ENCODE results near the gene TTI1. TPM values are rescaled to one million over a fixed set of nuclear protein-coding genes. Genes with fewer than 3 reads are reported as not detected.

The TTI1 gene
- total and polyA plus RNA-seq, 9 of the 15 experiments (the other 6 are each of a cell fraction or from before 2014, with no cell fraction given): 9.8 to 55.1 (median 39.4) TPM

DNA sequence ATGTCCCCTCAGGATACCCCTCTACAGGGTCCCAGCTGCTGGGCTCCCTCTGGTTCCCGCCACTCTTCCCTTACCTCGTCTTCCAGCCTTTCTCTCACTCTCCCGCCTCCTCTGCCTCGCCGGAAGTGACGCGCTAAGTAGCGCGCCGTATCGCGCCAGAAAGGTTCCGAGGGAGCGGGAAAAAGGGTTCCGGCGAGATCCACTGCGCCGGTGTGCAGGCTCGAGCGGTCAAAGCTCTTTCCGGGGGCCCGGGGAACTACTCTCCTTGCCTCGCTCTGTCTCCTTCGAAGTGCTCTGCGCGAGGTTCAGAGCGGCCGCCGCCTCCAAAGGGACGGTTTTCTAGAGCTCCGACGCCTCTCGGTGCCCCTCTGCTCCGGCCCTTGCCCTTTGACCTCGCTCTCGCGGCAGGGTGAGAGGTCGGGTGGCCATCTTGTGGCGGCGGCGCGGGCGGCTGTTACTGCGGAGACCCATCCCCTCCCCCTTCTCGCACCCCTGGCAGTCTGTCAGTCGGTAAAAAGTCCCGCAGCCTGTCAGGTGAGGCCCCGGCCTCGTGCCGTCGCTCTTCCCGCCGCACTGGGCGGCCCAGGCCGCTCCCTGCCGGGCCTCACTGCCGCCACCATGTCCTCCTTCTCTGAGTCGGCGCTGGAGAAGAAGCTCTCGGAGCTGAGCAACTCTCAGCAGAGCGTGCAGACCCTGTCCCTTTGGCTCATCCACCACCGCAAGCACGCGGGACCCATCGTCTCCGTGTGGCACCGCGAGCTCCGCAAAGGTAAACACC lies at the start of gene TTI1, which contains the start of gene RPRD1B (continued):
- TF ChIP-seq CHD2 (IDR thresholded peaks at IDR 0.05; ENCODE audit: low read depth, low read length): peak; percentile 51
- TF ChIP-seq ELF1 (tag; IDR thresholded peaks at IDR 0.05): 0 out of 2 replicates have a peak, but pooled peaks have one; percentile 41
- TF ChIP-seq, protein P1, sequence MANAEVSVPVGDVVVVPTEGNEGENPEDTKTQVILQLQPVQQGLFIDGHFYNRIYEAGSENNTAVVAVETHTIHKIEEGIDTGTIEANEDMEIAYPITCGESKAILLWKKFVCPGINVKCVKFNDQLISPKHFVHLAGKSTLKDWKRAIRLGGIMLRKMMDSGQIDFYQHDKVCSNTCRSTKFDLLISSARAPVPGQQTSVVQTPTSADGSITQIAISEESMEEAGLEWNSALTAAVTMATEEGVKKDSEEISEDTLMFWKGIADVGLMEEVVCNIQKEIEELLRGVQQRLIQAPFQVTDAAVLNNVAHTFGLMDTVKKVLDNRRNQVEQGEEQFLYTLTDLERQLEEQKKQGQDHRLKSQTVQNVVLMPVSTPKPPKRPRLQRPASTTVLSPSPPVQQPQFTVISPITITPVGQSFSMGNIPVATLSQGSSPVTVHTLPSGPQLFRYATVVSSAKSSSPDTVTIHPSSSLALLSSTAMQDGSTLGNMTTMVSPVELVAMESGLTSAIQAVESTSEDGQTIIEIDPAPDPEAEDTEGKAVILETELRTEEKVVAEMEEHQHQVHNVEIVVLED (CRISPR knock-in tag; IDR thresholded peaks at IDR 0.05): peak; percentile 17; the same call in 1 of the 2 replicates
- 0 out of 2 replicates have a peak, but pooled peaks have one; percentile 54 for TF ChIP-seq ZNF175 (CRISPR knock-in tag; IDR thresholded peaks at IDR 0.05; ENCODE audit: low read depth)
- TF ChIP-seq, protein P2, sequence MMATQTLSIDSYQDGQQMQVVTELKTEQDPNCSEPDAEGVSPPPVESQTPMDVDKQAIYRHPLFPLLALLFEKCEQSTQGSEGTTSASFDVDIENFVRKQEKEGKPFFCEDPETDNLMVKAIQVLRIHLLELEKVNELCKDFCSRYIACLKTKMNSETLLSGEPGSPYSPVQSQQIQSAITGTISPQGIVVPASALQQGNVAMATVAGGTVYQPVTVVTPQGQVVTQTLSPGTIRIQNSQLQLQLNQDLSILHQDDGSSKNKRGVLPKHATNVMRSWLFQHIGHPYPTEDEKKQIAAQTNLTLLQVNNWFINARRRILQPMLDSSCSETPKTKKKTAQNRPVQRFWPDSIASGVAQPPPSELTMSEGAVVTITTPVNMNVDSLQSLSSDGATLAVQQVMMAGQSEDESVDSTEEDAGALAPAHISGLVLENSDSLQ (IDR thresholded peaks at IDR 0.05): peak; percentile 33; the same call in 1 of the 2 replicates
- TF ChIP-seq, protein P3, sequence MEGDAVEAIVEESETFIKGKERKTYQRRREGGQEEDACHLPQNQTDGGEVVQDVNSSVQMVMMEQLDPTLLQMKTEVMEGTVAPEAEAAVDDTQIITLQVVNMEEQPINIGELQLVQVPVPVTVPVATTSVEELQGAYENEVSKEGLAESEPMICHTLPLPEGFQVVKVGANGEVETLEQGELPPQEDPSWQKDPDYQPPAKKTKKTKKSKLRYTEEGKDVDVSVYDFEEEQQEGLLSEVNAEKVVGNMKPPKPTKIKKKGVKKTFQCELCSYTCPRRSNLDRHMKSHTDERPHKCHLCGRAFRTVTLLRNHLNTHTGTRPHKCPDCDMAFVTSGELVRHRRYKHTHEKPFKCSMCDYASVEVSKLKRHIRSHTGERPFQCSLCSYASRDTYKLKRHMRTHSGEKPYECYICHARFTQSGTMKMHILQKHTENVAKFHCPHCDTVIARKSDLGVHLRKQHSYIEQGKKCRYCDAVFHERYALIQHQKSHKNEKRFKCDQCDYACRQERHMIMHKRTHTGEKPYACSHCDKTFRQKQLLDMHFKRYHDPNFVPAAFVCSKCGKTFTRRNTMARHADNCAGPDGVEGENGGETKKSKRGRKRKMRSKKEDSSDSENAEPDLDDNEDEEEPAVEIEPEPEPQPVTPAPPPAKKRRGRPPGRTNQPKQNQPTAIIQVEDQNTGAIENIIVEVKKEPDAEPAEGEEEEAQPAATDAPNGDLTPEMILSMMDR (IDR thresholded peaks at IDR 0.05 in 2 of 3, conservative IDR thresholded peaks at IDR 0.05 in 1 of 3; ENCODE audit: insufficient read depth in 2 of 3, low read depth in 1 of 3, low read length in 3 of 3): 0 out of 6 replicates have a peak, but pooled peaks of 1 of the 3 experiments have one; percentile 5
- no peak for TF ChIP-seq KDM4B (IDR thresholded peaks at IDR 0.05; ENCODE audit: borderline replicate concordance in 2 of 2, low read depth in 1 of 2)
- TF ChIP-seq TAF7 (tag; IDR thresholded peaks at IDR 0.05): peak; percentile 71
- TF ChIP-seq TOE1 (IDR thresholded peaks at IDR 0.05; ENCODE audit: borderline replicate concordance): peak; percentile 81; the same call in 1 of the 2 replicates
- no peak for TF ChIP-seq TOE1 (CRISPR knock-in tag; IDR thresholded peaks at IDR 0.05; ENCODE audit: borderline replicate concordance, low read depth)
- TF ChIP-seq ZNF197 (CRISPR knock-in tag; IDR thresholded peaks at IDR 0.05; ENCODE audit: low read depth): no peak
- peak; percentile 89 for TF ChIP-seq POLR2A (conservative IDR thresholded peaks at IDR 0.05)
- TF ChIP-seq, protein P4, sequence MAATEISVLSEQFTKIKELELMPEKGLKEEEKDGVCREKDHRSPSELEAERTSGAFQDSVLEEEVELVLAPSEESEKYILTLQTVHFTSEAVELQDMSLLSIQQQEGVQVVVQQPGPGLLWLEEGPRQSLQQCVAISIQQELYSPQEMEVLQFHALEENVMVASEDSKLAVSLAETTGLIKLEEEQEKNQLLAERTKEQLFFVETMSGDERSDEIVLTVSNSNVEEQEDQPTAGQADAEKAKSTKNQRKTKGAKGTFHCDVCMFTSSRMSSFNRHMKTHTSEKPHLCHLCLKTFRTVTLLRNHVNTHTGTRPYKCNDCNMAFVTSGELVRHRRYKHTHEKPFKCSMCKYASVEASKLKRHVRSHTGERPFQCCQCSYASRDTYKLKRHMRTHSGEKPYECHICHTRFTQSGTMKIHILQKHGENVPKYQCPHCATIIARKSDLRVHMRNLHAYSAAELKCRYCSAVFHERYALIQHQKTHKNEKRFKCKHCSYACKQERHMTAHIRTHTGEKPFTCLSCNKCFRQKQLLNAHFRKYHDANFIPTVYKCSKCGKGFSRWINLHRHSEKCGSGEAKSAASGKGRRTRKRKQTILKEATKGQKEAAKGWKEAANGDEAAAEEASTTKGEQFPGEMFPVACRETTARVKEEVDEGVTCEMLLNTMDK (IDR thresholded peaks at IDR 0.05; ENCODE audit: borderline replicate concordance, insufficient read depth, low read depth, low read length, poor library complexity, severe bottlenecking): peak; percentile 33
- TF ChIP-seq MAZ (CRISPR knock-in tag; conservative IDR thresholded peaks at IDR 0.05 in 1 of 2, IDR thresholded peaks at IDR 0.05 in 1 of 2): peak; percentile 72 to 91
- peak; percentile 65; the same call in 1 of the 2 replicates for TF ChIP-seq ELF2 (CRISPR knock-in tag; IDR thresholded peaks at IDR 0.05)
- no peak for TF ChIP-seq MTF1 (CRISPR knock-in tag; IDR thresholded peaks at IDR 0.05; ENCODE audit: borderline replicate concordance)
- TF ChIP-seq MEF2A (IDR thresholded peaks at IDR 0.05; ENCODE audit: control insufficient read depth, low read depth, low read length): peak; percentile 12; the same call in 1 of the 2 replicates
